NCI-H748 (cell line): Measurements from ENCODE around the gene SPATA3.
"Not testable (repeated sequence)": the region's sequence is repeated elsewhere in the genome, so short reads cannot be mapped to it uniquely, and the experiment has no call there.

Experiments used
- DNase-seq: peaks from one replicate; lab custom pipeline; 2025; ENCODE audit not compliant: unreplicated experiment; lab: John Stamatoyannopoulos, UW

Gene SPATA3

DNA sequence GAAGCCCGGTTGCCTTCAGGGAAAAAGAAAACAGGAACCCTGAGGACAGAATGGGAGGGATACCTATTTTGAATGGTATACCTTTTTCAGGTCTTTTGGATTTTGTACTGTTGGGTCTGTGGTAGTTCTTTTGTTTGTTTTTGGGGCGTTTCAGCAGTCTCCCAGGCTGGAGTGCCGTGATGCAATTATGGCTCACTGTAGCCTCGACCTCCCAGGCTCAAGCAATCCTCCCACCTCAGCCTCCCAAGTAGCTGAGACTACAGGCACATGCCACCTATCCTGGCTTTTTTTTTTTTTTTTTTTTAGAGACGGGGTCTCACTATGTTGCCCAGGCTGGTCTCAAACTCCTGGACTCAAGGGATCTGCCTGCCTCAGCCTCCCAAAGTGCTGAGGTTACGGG is 27.6 kb upstream of the SPATA3 start:
- DNase-seq, result not testable (repeated sequence)

DNA sequence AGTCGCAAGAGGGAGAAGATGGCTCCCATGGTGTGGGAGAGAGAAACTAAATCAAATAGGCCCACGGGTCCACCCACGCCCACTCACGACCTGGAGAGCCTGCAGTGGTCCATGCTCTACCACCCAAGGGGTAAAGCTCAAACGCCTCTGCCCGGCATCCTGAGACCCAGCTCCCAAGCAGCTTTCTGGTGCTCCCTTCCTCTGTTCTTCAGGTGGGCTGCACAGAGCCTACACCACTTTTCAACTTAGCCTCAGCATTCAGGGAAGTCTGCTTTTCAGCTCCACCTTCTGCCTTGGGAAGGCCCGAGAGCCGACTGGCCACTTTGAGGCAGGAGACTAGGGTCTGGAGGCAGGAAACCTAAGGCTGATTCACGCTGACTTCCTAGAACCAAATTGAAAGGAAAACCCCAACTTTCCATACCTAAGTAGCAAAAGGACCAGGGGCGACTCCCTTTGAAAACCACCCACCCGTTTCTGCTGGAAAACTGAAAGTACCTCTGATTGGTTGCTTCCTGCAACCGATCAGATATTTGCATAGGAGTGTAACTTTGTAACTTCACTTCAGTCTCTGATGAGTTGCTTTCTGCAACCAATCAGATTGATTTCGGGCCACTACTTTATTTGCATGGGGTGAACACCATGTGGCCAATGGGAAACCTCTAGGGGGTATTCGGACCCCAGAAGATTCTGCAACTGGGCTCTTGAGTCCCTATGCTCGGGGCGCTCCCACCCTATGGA is 26.8 kb upstream of the SPATA3 start:
- no peak for DNase-seq

DNA sequence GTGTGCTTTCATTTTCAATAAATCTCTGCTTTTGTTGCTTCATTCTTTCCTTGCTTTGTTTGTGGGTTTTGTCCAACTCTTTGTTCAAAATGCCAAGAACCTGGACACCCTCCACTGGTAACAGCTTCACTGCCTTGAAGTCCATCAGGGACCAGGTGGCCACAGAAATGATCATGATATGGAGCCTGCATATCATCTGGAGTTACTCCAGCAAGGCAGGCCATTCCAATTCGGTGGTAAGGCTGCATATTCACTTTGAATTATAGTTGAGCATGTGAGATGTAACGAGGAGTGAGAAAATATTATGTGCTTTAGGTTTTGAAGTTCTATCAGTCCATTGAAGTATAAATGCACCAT is 26.3 kb upstream of the SPATA3 start:
- DNase-seq, result no peak

DNA sequence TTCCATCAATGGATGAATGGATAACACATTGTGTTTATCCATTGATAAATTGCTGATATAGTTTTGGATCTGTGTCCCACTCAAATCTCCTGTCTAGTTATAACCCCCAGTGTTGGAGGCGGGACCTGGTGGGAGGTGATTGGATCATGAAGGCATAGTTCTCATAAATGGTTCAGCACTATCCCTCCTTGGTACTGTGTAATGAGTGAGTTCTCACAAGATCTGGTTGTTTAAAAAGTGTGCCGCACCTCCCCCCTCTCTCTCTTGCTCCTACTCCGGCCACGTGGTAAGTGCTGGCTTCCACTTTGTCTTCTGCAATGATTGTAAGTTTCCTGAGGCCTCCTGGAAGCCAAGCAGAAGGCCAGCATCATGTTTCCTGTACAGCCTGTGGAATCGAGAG is 23.9 kb upstream of the SPATA3 start:
- DNase-seq, result no peak

DNA sequence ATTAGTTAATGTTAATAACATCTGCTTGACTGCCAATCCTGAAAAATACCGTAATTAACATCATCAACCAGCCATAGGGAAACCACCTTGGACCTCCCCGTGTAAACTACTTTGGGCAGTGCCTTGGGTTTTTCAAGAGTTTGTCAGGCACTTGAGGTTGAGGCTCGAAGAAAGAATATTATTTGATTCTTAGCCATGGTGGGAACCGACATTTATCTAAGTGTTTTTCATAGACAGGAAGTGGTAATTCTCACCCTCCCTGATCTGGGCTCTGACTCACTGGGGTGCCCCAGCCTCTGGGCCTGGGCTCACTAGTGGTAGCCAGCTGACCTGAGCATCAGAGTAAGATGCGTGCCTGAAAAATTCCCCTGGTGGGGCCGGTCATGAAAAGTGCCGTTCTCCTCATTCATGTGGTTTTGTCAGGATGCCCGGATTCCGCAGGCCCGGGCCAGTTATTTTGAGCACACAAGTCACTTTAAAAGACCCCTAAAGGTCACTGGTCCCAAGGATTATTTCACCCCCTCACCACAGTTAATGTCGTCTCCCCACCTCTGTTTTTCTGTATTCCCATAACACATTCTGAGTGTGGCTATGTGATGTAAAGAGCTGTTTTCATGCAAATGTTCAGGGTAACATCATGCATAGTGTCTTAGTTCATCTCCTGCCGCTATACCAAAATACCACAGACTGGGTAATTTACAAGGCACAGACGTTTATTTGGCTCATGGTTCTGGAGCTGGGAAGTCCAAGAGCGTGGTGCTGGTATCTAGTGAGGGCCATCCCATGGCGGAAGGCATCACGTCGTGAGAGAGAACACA is 21.6 kb upstream of the SPATA3 start:
- DNase-seq, result no peak

DNA sequence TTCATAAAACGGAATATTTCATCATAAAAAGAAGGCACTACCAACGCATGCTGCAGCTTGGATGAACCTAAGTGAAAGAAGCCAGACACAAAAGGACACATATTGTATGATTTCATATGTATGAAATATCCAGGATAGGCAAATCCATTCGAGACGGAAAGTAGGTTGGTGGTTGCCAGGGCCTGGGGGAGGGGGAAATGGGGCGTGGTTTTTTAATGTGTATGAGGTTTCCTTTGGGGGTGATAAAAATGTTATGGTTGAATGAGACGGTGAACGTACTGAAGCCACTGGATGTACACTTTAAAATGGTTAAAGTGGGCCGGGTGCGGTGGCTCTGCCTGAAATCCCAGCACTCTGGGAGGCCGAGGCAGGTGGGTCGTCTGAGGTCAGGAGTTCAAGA is 20.0 kb upstream of the SPATA3 start:
- DNase-seq, result no peak

DNA sequence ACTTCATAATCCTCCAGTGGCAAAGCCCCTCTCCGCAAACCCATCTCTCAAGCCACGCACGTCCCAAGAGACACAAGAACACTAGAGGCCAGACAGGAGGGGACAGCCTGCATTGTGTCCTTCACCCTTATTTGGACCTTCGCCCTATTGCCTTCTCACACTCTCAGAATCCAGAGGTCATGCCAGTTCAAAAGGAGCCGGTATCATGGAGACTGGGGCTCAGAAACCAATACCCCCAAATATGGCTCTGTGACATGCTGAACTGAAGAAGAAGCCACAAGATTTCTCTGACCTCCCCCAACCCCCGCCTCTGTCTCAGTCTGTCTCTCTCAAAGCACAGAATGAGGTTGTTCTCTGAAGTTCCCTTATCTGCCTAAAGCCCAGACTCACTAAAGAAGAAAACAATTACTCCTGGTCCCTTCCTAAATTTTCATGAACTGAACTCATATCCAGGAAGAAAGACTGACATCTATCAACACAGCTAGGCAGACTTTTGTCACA is 19.2 kb upstream of the SPATA3 start:
- DNase-seq, result no peak

DNA sequence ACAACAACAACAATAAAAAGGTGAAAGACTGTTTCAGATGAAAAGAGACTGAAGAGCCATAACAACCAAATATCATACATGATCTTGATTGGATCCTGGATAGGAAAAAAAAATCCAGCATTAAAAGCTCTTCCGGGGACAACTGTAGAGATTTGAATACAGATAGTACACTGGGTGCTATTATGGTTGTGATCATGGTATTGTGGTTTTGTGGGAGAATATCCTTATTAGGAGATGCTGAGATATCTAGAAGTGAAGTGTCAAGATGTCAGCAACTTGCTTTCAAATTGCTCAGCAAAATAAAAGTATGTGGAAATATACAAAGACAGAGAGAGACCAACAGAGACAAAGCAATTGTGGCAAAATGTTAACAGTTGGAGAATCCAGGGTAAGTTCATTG is 15.5 kb upstream of the SPATA3 start:
- no peak for DNase-seq

DNA sequence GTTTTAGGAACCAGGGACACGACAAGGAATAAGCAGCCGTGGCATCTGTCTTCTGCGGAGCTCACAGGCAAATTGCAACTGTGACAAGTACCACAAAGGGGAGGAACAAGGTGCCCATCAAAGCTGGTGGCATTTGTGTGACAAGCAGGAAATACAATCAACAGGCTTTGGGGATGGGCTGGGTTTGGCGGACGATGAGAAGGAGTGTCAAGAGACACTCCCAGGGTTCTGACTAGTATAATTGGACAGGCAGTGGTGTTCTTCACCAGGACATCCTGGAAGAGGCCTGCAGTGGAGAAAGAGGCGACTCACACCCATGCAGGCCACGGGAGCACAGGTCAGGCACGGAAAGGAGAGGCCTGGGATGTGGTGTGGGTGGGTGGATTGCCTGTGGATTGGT is 14.2 kb upstream of the SPATA3 start:
- no peak for DNase-seq

DNA sequence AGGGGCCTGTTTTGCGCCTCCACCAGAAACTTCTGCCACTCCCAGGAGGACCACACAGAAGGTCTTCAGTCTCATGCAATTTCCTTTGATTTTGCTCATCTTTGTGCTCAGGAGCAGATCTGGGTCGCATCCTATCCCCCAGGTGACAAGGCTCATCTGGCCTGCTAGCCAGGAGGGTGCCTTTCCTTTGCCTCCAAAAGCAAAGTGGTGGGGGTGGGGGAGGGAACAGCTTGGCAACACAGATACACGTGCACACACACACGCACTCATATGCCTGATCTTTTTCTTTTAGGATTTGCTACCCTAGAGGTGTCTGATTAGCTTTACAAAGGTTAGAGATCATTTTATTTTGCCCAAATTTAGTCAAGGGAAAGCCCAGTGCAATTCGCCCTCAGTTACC is 13.8 kb upstream of the SPATA3 start:
- DNase-seq, result no peak

DNA sequence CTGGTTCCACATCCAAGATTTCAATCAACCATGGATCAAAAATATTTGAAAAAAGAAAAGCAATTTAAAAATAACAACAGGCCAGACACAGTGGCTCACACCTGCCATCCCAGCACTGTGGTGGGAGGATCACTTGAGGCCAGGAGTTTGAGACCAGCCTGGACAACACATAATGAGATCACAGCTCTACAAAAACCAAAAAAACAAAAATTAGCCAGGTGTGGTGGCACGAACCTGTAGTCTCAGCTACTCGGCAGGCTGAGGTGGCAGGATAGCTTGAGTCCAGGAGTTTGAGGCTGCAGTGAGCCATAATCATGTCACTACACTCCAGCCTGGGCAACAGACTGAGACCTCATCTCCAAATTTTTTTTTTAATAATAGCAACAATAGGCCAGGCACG is 13.4 kb upstream of the SPATA3 start:
- DNase-seq, result no peak

DNA sequence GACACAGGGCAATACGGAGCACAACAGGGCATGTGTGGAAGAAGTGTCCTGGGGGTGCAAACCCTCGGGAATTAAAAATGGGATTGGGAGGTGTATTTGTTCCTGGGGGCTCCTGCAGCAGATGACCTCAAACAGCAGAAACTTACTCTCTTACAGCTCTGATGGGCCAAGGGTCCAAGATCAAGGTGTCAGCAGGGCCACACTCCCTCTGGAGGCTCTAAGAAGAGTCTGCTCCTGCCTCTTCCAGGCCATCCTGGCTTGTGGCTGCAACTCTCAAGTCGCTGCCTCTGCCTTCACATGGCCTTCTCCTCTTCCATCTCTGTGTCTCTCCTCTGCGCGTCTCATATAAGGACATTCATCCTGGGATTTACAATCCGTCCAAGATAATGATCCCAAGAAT is 12.4 kb upstream of the SPATA3 start:
- DNase-seq, result no peak

DNA sequence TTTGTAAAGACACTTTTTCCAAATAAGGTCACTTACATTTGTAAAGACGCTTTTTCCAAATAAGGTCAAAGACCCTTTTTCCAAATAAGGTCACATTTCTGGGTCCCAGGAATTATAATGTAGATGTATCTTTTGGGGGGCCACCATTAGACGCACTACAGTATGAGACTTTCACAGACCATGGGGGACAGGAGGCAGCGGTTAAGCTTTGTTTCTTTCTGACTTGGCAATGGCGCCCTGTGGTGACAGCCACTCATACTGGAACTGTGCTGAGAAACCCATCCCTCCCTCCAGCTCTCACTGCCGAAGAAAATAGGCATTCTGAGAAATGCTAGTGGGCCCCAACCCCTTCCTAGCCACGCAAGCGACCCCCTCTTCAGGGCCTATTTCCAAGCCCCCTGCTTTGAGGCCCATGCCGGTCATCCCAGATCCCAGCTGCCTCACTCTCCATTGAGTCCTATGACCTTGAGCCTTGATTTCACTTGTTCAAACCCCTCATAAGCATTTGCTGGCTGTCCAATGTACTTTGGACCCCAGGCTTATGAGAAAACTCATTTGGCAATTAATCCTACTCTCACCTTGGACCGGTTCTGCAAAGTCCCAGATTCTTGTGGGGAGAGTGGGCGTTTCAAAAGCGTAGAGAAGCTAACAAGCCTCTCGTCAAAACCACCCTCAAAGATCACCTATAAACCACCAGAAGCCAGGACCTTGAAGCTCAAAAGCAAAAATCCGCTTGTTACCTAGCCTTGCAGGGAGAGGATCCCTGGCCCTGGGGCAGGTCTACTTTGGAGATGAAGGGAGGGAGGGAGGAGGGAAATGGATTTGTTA is 11.3 kb upstream of the SPATA3 start:
- DNase-seq, result no peak

DNA sequence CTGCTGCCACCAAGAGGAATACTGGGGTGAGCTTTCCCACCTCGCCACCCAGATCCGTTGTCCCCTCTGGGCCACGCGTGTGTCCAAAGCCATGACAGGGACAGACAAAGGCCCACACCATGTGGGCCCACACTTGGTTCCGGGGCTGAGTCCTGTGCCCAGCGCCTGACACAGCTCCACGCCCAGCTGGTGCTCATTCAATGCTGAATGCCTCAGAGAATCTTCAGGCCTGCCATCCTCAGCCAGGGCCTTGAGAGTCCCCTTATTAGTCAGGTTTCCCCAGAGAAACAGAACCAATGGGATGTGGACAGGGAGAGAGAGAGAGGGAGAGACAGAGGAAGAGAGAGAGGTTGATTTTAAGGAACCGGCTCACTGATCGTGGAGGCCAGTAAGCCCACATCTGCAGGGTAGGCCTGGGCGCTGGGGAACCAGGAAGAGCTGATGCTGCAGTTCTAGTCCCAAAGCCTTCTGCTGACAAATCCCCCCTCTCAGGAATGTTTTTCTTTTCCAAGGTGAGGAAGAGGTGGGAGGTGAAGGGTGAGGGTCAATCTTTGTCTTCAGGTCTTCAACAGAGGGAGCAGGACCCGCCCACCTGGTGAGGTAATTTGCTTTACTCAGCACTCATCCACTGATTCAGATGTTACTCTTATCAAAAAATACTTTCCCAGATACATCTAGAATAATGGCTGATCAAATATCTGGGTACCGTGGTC is 10.2 kb upstream of the SPATA3 start:
- DNase-seq, result no peak

DNA sequence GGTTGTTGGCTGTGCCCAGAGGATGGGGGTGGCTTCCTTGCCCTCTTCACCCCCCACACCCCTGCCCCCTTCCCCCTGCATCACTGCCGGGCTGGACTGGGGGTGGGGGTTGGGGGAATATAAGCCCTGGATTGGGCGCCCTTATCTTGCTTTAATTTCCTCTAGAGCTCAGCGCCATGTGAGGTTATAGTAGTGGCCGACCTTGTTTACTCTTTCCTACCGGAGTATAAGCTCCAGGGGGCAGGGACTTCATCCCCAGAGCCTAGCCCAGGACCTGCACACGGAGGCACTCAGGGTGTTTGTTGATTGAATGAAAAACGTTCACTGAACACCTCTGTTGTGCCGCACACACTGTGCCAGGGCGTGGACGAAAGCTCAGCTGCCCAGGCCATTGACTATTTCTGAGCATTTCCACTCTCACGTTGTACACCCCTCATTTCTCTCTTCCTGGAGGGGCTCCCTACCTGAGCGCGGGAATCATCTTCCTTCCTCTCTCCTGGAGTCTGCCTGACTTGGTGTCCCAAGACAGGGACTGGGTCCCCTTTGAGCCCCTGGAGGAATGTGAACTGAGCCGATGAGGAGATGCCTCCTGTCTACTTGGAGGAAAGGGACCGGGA is 9.3 kb upstream of the SPATA3 start:
- no peak for DNase-seq

DNA sequence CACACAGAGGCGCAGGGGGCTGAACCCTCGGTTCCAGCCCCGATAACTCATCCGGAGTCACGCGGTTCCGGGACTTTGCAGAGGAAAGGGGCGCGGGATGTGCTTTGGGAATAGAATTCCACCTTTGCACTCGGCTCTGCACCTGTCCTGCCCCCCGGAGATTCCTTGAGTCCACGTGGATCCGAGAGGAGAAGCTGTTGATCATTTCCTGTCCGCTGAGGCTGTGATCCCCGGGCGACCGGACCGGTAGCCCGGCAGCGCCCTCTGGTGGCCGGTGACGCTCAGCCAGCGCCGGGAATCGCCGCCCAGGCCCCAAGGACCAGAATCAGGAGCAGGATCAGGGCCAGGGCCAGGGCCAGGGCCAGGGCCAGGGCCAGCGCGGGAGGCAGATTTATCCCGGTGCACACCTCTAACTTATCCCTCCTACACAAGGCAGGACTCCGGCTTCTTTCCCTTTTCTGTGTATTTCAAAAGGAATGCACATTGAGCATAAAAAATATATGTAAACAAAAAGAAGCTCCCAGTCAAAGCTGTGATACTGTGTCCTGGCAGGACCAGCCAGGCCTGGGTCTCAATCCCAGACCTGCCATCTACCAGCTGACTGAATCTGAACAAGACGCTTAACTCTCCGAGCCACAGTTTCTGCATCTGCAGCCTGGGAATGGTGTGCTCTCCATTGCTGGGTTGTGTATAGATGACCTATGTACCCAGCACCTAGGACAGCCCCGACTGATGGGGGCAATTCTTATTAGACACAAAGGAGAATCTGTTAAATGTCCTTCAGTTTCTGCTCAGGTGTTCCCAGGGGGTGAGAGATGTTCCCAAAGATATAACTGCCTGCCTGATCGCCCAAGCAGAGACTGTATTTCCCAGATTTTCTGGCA is 8.5 kb upstream of the SPATA3 start:
- DNase-seq, result peak; percentile 71

DNA sequence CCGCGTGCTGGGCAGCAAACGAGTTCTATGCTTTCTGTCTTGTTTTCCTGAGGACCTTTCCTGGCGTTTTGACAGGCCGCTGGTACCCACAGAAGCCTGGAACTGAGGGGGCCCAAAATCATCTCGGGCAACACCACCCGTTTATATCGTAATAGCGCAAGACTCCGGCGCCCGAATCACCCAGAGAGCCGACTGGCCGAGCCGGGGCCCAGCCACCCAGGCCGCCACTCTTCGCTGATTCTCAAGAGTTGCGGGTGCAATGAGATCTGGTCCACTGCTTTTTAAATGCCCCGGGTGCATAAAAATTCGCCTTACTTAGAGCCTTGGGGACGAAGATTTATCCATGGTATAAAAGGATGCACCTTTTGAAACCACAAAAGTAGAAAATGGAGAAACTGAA is 6.2 kb upstream of the SPATA3 start:
- no peak for DNase-seq

DNA sequence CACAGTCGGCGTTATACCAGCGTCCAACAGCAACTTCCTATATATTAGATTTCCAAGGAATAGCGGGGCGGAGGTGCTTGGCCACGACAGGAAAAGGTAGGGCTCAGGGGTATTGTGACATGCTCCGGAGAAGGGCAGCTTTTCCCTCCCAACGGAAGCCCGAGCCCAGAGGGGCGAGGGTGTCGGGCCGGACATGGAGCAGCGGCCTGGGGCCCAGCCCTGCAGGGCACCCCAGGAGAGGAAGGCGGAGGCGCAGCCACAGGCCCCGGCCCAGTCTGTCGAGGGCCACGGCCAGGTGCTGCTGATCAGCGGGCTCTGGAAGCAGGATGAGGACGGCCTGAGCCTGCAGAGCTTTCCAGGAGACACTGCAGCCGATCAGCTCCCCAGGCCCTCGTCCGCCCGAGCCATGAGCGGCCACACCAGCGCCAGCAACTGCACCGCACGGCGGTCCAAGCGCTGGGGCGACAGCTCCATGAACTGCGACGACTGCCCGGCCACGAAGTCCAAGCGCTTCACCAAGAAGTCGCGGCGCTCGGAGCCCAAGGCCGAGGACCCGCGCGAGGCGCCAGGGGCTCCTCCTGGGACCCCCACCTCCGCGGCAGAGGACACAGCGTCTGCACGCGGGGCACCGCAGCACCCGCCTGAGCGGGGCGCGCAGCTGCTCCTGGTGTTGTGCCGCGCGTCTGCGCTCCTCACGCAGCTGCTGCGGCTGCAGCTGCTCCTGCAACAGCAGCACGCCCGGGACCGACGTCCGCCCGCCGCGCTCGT is 5.6 kb upstream of the SPATA3 start:
- DNase-seq, result no peak

DNA sequence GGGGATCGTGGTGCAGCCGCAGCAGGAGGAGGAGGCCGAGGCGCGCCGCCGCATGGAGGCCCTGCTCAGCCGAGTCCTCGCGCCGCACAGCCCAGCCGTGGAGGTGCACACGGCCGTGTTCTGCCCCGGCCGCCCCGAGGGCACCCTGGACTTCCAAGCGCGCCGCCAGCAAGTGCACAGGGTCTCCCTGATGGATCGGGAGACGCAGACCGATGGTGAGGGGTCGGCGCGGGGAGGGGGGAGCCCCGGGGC is 5.1 kb upstream of the SPATA3 start:
- DNase-seq, result no peak
